Measurements from ENCODE around the gene REC8. TPM values are rescaled to one million over a fixed set of nuclear protein-coding genes. Genes with fewer than 3 reads are reported as not detected.

REC8 gene
- total RNA-seq, 2 donors: 8.9 to 29.0 TPM

Small RNA genes lying within 50 kb of the gene (small RNA-seq; reads per million reads assigned to genes)
- gene AL136295.4: 0.29 to 0.73 reads per million in 2 donors
- 0 reads per million in 2 donors for gene CHMP4A
- gene IPO4: 0 to 0.17 reads per million in 2 donors
- gene IRF9: 0 to 0.26 reads per million in 2 donors
- 0 to 0.13 reads per million in 2 donors for gene MDP1
- gene RNA5SP383: 0.04 to 0.41 reads per million in 2 donors

Other genes with a start within 250 kb of the REC8 start
- gene DHRS4, start 218.3 kb upstream of the REC8 start, total RNA-seq: 10 to 100 TPM; 30.6 to 34.4 TPM
- gene DHRS4L2, start 183.2 kb upstream of the REC8 start, total RNA-seq: 10 to 100 TPM in 1 of 2 donors, 1 to 10 TPM in 1; 8.9 to 11.7 TPM
- gene CARMIL3, start 120.1 kb upstream of the REC8 start, total RNA-seq: 1 to 10 TPM in 1 of 2 donors, under 1 TPM in 1; 1.00 to 1.7 TPM
- not detected for gene CPNE6, start 100.5 kb upstream of the REC8 start, total RNA-seq
- gene PCK2, start 77.8 kb upstream of the REC8 start, total RNA-seq: 10 to 100 TPM in 1 of 2 donors, 1 to 10 TPM in 1; 9.3 to 16.7 TPM
- 10 to 100 TPM; 74.3 to 83.3 TPM for gene DCAF11, start 57.3 kb upstream of the REC8 start, total RNA-seq
- 1 to 10 TPM; 1.7 to 2.0 TPM for gene NRL, start 57.1 kb upstream of the REC8 start, total RNA-seq
- under 1 TPM in 1 of 2 donors, not detected in 1; 0.34 TPM for gene FITM1, start 41.4 kb upstream of the REC8 start, total RNA-seq
- 100 to 1,000 TPM; 116 TPM for gene PSME1, start 35.9 kb upstream of the REC8 start, total RNA-seq
- gene EMC9, start 30.5 kb upstream of the REC8 start, total RNA-seq: 10 to 100 TPM; 16.9 to 18.6 TPM
- 100 to 1,000 TPM; 163 to 168 TPM for gene PSME2, start 25.5 kb upstream of the REC8 start, total RNA-seq
- 10 to 100 TPM; 58.8 to 76.9 TPM for gene RNF31, start 24.6 kb upstream of the REC8 start, total RNA-seq
- gene IRF9, start 10.8 kb upstream of the REC8 start, total RNA-seq: 100 to 1,000 TPM; 161 to 192 TPM
- gene IPO4, start 16.7 kb downstream of the REC8 start, total RNA-seq: 10 to 100 TPM; 38.2 to 69.3 TPM
- 10 to 100 TPM; 57.6 to 60.9 TPM for gene TM9SF1, start 23.4 kb downstream of the REC8 start, total RNA-seq
- not detected for gene TSSK4, start 33.6 kb downstream of the REC8 start, total RNA-seq
- 10 to 100 TPM in 1 of 2 donors, 1 to 10 TPM in 1; 8.3 to 12.4 TPM for gene CHMP4A, start 41.4 kb downstream of the REC8 start, total RNA-seq
- gene MDP1, start 44.0 kb downstream of the REC8 start, total RNA-seq: 1 to 10 TPM; 3.3 to 7.9 TPM
- 10 to 100 TPM; 80.2 to 96.6 TPM for gene NEDD8, start 60.3 kb downstream of the REC8 start, total RNA-seq
- 10 to 100 TPM; 39.9 to 64.6 TPM for gene GMPR2, start 60.8 kb downstream of the REC8 start, total RNA-seq
- 10 to 100 TPM; 44.6 to 52.7 TPM for gene TINF2, start 70.5 kb downstream of the REC8 start, total RNA-seq
- under 1 TPM in 1 of 2 donors, not detected in 1; 0.34 TPM for gene TGM1, start 91.1 kb downstream of the REC8 start, total RNA-seq
- 10 to 100 TPM; 38.5 to 41.0 TPM for gene RABGGTA, start 99.5 kb downstream of the REC8 start, total RNA-seq
- gene DHRS1, start 127.7 kb downstream of the REC8 start, total RNA-seq: 10 to 100 TPM; 11.0 to 20.3 TPM
- gene NOP9, start 127.8 kb downstream of the REC8 start, total RNA-seq: 10 to 100 TPM; 23.1 to 28.3 TPM
- 1 to 10 TPM; 1.7 to 2.4 TPM for gene CIDEB, start 135.9 kb downstream of the REC8 start, total RNA-seq
- gene LTB4R2, start 138.1 kb downstream of the REC8 start, total RNA-seq: 1 to 10 TPM; 3.3 to 4.5 TPM
- 1 to 10 TPM in 1 of 2 donors, under 1 TPM in 1; 1.00 to 2.1 TPM for gene LTB4R, start 139.4 kb downstream of the REC8 start, total RNA-seq
- under 1 TPM; under 0.01 to 0.34 TPM for gene ADCY4, start 163.0 kb downstream of the REC8 start, total RNA-seq
- gene RIPK3, start 167.9 kb downstream of the REC8 start, total RNA-seq: 1 to 10 TPM; 3.4 to 3.7 TPM
- gene NFATC4, start 196.1 kb downstream of the REC8 start, total RNA-seq: 10 to 100 TPM; 16.0 to 29.3 TPM
- 1 to 10 TPM; 1.0 to 1.7 TPM for gene NYNRIN, start 226.9 kb downstream of the REC8 start, total RNA-seq